GM18909 (cell line): Measurements from ENCODE around the gene PRRT2.
"Not testable (repeated sequence)": the region's sequence is repeated elsewhere in the genome, so short reads cannot be mapped to it uniquely, and the experiment has no call there.

Experiments used
- ATAC-seq: cut with Tn5 transposase; IDR thresholded peaks from one replicate; pipeline ENCODE4 v1.9.1; 2021; ENCODE audit warnings: mild to moderate bottlenecking; ENCODE audit not compliant: unreplicated experiment, poor library complexity

PRRT2 gene

GRCh38 chr16:29790183-29790948, 21.6 kb upstream of the PRRT2 start, which contains the start of gene KIF22:
Gene KIF22, plus strand, starts transcription at chr16:29790751. Its CDS starts 9 bp downstream, at chr16:29790760.
- ATAC-seq = peak; percentile 91

- peak; percentile 9 for ATAC-seq
Observed at GRCh38 chr16:29790949-29791844, 20.8 kb upstream of the PRRT2 start.

- no peak for ATAC-seq
Observed at GRCh38 chr16:29791845-29792807, 19.9 kb upstream of the PRRT2 start.

- not testable (repeated sequence) for ATAC-seq
Observed at GRCh38 chr16:29793153-29793552, 18.8 kb upstream of the PRRT2 start.

- ATAC-seq = no peak
Observed at GRCh38 chr16:29794231-29794710, 17.7 kb upstream of the PRRT2 start.

- ATAC-seq = no peak
Observed at GRCh38 chr16:29802416-29802935, 9.5 kb upstream of the PRRT2 start.

DNA sequence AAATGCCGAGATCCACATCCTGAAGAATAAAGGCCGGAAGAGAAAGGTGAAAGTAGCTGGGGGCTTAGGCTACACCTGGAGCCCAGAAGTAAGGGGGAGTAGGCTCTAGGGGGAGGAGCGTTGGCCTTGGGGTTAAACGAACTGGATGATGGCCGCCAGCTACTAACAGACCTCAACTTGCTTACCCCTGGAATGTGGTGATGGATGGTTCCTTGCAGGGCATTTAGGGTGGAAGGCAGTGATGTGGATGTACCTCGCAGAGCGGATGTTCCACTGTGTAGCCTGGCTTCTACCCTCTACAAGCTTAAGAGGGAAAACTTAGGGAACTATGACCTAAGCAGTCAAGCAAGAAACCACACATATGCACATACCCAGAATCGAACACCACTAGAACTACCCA, 8.0 kb upstream of the PRRT2 start:
- ATAC-seq = no peak

- ATAC-seq = peak; percentile 0
Observed at GRCh38 chr16:29804455-29805231, 7.3 kb upstream of the PRRT2 start.

- peak; percentile 52 for ATAC-seq
Observed at GRCh38 chr16:29805232-29806098, 6.5 kb upstream of the PRRT2 start.

DNA sequence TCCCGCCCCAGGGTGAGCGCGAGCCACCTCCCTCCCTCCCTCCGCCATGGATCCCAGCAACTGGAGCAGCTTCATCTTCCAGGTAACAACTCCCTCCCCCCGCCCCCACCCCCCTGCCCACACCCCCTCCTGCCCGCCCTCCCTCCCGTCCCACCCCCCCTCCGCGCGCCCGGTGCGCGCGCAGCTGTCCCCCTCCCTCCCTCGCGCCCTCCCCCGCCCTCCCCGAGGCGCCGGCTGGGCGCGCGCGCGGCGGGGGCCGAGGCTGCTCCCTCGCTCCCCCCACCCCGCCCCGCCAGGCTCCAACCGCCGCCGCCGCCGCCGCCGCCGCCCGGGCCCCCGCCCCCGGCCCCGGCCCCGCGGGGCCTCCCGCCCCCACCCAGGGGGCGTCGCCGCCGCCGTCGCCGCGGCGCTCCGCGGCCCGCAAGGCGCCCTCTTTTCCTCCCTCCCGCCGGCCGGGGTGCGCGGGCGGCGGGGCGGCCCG, 5.9 kb upstream of the PRRT2 start, which contains the start of gene MAZ:
Gene MAZ, plus strand, starts transcription at position 431 of the 481 bp plus-strand sequence. CDS start 173 bp downstream, outside the sequence.
- no peak for ATAC-seq

GRCh38 chr16:29806641-29807425, 5.2 kb upstream of the PRRT2 start:
- no peak for ATAC-seq

GRCh38 chr16:29807426-29808218, 4.4 kb upstream of the PRRT2 start:
- peak; percentile 27 for ATAC-seq

GRCh38 chr16:29808219-29808900, 3.6 kb upstream of the PRRT2 start:
- no peak for ATAC-seq

- ATAC-seq = no peak
Observed at GRCh38 chr16:29809031-29809747, 2.8 kb upstream of the PRRT2 start.
